GM21381 (cell line): Measurements from ENCODE around the gene HSF5.

Experiments used
- ATAC-seq: cut with Tn5 transposase; IDR thresholded peaks from one replicate; pipeline ENCODE4 v1.9.1; 2021; ENCODE audit warnings: mild to moderate bottlenecking, moderate library complexity; ENCODE audit not compliant: unreplicated experiment

HSF5 gene

DNA sequence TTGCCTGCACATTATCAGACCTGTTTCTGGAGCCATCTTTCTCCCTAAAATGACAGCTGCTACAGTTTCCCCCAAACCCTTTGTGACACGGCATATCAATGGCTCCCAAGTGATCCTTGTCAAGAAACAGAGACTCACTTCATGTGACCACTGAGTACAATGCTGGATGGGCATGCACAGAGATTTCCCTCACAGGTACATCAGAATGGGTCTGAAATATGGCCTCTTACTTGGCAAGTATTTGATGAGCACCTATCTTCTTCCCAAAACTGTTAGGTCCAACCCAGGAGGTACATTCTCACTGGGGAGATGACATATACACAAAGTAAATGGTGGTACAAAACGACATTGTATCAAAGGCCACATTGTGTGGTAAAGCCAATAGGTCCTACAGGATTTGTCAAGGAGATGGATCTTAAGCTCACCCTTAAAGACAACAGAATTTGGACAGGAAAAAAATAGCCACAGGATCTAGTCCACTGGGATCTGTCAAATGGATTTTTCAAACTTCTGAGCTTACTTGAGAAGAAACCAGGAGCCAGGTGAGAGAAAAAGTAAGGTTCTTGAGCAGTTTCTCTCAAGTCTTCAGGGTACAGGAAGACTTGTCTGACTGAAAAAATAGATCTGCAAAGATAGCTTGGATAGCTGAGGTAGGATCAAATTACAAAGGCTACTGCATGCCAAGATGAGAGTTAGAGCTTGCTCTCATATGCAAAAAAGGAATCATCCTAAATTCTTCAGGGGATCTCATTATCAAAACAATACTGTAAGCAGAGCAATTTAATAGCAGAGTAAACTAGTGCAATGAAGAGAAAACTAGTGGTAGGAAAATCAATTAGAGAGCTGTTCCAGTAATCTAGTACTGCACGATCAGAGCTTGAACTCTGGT is 99.7 kb downstream of the HSF5 start:
- no peak for ATAC-seq

DNA sequence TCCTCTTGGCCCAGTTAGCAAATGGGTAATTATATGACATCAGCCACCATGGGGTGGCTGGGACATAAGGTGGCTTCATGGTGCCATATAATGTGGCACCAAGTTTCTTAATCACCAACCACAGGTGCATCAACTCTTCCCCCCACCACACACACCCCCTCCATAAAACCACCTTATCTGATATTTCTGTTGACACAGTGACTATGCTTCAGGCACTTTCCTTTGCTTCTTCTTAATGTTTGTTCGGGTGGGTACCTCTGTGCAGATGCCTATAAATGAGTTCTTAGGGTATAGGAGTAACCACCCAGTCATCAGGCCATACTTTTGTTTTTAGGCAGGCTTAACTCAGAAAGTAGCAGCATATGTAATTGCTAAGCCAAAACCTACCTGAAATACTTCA is 100.4 kb downstream of the HSF5 start:
- no peak for ATAC-seq

DNA sequence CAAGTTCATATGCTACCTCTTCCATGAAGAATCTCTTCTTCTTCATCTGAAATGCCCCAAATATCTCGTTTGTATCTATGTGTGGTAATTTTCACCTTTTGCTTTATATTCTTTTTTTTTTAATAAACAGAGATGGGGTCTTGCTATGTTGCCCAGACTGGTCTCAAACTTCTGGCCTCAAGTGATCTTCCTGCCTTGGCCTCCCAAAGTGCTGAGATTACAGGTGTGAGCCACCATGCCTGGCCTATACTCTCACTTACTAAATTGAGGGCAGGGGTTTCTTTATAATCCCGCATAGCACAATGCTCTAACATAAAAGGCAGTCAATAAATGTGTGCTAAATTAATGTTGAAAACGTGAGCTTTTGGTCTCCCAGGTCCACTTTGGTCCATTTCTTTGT is 101.5 kb downstream of the HSF5 start:
- ATAC-seq = no peak

DNA sequence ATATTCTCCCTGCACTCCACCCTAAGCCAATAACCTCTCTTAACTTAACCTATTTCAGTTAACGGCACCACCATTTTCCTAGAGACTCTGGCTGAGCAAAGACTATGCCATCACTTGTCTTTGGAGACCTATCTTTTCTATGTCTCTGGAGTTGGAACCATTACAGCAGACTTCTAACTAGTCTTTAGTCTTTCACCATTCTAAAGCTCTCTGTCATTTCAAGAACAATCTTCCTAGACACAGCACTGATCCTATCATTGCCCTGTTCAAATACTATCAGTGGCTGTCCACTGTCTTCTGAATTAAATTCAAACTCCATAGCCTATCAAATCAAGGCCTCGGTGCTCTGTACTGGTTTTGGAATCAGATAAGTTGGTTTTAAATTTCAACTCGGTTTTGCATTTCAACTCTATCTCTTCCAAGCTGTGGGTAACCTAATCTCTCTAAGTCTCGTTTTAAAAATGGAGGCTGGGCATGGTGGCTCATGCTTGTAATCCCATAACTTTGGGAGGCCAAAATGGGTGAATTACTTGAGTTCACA is 102.8 kb downstream of the HSF5 start:
- ATAC-seq = no peak

DNA sequence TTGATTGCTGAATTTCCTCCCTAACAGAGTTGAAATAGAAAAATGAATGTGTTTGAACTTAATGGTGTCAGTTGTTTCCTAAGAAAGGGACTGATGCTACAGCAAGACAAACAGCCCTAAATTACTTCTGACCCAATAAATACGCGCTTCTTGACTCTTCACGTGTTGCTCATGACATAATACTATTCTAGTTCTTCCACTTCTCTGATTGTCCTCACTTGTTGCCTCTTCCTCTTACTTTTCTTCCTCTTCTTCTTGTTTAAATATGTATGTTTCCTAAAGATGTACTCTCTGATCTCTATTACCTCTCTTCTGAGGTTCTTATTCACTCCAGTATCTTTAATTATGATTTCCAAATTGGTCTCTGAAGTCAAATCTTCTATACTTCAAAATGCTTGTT is 103.3 kb downstream of the HSF5 start:
- ATAC-seq = no peak

DNA sequence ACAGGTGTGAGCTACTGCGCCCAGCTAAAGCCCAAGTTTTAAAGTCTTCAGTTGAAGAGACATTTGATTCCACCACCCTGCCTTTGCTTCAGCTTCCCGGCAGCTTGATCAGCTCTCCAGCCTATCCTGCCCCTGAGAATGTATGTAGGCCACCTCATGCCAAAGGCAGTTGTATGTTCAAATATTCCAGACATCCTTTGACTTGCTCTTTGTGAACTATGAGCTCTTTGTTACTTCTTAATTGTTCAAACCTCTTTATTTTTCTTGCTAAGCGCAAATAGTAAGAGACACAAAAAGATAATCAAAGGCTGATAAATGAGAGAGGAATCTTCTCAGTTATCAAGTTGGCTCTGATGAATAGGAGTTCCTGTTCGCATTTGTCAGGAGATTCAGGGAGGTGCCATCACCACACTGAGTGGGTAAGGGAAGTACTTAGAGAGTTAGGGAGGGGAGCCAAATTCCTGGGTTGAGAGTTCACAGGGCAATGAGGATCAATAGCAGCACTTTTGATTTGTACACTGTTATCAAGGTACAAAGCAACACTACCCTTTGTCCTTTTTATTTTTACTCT is 104.2 kb downstream of the HSF5 start:
- no peak for ATAC-seq

DNA sequence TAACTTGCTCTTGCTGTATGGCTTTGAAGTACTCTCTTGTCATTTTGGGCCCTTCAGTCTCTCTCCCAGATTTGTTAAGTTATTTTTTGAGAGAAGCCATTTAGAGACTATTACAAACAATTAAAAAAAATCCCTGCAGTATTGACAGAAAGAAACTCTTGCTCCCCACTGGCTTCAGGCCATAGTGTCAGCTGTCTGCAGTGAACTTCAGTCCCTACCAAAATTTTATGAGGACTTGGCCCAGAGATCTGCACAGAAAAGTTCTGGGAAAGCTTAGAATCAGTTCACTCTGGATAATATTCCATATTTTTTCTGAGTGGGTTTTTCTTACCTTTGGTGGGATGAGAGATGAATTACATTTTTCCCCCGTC is 105.4 kb downstream of the HSF5 start:
- ATAC-seq = no peak

DNA sequence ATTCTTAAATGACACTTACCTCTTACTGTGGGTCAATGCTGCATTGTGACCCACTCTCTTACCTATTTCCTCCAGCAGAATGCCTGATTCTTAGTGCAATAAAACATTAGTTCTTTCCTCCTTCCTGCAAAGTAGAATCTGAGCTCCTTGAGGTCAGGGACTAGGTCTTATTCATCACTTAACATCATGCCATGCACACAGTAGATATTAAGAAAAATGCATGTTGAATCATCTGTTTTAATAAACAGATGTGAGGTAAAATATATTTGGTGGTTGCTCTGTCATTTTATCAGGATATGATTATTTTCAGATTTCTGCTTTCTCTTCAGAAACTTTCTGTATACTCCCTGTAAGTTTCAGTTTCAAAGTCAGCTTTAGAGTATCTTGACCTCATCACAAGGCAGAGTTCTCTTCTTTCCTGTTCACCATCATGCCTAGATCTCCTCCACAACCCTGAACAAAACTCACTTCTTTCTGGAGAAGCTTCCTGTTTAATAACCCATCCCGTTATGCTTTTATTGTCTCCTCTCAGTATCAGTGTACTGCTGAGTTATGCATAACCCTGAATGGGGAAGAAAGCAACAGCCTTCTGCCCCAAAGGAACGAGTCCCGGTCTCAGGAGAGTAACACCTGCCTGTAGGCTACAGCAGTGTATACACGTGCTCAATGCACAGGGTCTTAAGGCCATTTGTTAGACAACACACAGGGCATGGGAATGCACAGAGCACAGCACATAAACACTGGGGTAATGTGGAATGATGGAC is 105.9 kb downstream of the HSF5 start:
- ATAC-seq = peak; percentile 66

DNA sequence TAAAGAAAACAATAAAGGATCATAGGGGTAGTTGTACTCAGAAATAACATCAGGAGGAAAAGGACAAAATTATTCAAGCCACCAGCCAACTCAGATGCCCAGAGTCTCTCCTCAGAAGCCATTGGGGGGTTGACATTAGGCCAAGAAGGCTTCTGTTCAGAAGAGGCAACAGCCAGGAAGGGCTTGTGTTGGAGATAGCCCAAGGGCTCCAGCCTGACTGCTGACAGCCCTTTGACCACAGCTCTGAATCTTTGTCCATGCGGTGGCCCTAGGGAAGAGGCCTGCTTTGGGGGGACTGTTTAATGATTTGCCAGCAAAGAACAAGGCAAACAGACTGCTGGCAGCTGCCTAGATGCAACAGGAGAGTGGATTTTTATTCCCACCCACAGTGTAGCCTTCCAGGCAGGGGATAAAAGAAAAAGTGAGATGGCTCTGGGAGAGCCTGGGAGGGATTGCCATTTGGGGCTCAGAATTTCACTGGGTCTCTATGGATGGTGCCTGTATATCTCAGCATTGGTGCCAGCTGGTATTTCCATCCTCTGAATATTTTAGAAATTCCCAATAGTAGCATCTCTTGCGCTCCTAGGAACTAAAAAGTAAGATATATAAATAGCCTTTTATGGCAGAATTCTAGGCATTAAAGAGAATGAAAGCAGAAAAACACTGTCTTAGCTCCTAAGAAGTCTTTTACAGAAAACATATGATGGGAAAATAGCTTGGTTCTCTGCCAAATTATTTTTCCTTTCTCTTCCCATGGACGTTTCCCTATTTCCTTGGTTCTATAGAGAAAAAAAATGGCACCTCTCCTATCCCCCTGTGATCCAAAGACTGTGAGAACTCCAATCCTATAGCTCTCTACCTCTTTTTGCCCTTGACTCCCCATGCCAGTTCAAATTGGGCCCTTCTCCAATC is 106.8 kb downstream of the HSF5 start:
- no peak for ATAC-seq

DNA sequence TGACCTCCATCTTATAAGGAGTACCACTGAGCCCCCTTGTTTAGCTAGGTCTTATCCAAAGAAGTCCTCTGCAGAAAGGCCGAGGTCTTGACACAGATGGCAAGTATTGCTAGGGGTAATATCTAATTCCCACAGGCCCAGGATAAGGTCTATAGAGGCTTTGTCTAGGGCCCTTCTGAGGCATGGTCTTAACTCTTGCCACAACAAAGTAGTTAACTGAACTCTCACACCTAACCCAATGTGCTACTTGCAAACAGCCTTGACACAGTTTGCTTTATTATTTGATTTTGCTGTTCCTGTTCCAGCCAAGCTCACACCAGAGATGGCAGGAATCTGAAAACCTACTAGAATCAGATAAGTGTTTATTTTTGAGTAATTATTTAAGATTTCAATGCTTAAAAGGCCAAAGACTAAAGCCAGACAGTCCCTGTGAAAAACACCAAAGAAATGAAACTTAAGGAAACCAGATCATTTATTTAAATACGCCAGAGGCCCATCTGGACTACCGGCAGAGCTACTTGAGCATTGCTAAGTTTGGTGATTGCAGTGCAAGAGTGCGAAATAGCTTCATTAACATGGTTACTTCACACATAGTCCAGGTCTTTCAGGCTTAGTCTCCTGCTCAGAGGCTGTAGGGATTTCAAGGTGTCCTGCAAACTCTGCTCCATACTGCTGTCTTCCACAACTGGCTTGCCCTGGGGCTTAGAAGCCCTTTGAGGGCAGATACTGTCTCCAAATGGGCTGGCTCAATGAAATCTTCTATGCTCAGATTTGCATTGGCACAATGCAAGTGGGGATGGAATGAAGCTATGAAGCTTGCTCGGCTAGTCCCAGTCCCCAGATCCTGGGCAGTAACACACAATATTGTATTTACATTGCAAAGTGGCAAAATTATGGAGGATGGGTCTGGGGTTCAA is 107.7 kb downstream of the HSF5 start:
- ATAC-seq = no peak

DNA sequence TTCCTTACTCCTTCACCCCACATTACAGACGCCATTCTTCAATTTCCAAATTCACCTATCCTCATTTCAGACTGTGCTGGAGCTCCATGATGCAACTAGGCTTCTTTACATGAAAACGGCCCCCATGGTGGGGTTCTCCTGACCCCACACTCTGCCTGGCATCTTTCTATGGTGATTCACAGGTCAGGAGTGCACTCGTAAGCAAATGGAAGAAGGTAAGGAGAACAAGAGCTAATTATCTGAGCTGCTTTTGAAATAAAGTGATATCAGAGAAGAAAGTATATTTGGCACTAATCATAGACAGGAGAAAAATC is 108.7 kb downstream of the HSF5 start:
- ATAC-seq = no peak

DNA sequence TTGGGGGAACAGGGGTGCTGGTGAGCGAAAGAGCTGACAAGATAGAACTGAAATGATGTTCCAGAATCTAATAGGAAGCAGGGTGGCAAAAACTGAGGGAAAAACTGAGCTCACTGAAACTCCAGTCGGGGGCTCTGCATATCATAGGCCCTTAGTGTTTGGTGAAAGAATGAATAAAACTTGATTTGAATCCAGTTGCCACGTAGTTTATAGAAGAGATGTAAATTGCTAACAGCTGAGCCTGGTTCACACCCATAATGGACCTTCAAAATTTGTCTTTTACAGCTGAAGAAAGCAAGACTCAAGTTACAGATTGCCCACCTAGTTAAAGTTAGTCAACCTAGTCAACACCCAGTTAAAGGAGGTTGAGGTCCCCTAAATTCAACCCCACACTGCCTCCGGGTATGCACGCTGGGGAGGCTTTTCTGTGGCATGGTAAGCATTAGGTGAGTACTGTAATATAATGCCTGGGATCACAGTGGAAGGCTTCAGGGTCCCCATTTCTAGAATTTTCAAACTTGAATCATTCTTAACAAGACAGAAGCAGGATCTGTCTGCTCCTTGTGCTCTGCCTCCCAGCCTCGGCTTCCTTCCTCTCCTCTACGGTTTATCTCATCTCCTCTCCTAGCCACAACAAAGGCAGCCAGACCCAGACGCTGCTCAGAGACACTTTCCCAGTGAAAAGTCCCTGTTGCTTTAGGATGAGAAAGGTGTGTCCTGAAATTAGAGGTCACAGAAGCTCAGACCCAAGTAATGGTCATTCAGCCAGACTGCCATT is 109.3 kb downstream of the HSF5 start:
- ATAC-seq = no peak

DNA sequence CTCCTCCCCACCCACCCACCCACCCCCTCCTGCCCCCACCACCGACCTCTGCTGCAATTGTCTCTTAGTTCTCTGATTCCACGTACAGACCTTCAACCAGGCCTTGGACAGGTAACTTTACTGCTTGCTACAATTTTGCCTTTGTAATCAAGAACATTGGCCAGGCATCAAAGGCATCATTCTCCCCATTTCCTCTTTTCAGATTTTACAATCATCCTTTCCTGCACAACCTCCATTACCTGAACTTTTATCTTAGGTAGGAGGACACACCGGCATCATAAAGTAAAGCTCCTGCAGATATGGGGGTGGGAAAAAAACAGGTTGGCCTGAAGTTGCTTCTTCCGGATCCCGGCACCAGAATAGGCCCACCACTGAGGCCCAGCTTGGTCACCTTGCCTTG is 110.5 kb downstream of the HSF5 start:
- ATAC-seq = no peak

DNA sequence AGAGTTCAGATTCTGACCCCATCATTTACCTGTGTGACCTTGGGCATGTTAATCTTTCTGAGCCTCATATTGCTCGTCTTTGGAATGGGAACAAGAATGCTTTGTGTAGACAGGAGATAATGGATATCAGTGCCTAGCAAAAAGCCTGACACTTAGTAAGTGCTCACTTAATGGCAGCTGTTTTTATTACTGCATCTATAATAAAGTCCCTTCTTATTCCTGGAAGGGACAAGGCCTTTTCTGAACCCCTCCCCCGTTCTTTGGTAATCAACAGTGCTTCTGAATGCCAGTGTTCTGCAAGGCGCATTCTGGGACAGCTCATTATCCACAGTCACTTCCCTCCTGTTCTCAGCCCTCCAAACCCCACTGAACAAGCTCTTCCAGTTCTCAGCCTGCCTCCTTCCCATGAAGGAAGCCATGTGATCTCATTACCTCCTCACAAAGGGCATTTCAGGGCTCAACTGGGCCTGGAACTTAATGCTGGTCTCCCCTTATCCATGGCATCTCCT is 111.1 kb downstream of the HSF5 start:
- no peak for ATAC-seq

DNA sequence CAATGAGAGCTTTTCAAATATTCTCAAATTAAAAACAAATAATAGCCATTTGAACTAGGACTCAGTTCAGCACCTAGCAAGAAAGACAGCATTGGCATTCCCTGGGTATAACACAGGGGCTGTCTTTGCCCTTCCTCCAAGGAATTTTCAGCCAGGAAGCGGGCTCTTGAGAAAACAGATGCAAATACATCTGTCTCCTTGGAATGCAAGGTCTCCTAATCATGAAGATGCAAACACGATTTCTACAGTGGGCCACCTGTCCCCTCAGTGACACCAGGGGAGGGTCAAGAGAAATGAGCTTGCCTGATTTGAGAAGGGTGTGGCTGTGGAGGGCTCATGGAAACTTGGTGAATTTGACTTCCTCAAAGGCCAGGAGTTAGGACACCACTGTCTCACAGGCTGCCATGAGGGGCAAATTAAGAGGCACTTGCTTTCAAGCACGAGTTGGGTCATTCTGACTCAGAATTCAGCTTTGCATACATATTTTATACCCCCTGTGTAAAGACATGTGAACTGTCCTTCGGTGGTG is 111.7 kb downstream of the HSF5 start:
- ATAC-seq = no peak

DNA sequence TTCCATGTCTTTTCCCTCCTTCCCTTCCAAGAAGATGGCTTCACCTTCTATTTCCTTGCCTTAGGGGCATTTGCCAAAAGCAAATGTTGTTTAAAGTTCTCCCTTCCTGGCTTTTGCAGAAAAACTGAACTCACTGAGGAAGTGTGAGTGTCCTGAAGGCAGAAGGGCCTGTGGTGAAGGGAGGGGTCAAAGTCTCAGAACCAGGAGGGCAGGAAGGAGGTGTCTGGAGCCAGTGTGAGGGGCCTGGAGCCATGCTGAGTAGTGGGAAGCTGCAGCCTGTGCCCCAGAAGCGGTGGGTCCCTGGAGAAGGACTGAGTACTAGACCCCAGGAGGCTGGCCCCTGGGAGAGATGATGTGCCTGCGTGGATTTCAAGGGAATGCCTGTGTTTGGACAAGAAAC is 112.4 kb downstream of the HSF5 start:
- no peak for ATAC-seq

DNA sequence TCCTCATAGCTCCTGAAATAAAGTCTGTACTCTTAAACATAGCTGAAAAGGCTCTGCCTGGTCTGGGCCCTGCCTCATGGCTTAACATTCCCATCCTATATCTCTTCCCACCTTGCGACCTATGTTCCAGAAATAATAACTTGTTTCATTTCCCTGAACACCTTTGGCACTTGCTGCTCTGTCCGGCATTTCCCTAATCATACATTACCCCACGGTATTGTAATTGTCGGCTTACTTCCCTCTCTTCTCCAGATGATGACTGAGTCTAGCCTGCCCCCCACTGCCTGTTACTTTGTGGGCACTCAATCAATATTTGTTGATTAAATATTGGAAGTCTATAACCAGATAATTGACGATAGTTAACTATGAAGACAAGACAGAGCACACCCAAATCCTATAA is 113.0 kb downstream of the HSF5 start:
- no peak for ATAC-seq

DNA sequence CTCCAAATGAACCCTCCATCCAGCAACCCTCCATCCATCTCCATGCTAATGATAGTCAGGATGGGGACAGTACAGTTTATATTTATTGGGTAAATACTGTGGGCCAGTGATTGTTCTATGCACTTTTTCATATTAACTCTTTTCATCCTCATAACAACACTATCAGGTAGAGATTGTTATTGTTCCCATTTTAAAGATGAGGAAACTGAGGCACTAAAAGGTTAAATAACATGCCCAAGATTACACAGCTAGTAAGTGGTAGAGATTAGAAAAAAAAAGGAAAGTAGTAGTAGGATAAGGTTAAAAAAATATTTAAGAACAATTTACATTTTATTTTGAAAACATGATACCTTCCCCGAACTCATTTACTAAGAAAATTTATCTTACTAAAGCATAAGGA is 114.3 kb downstream of the HSF5 start:
- no peak for ATAC-seq

DNA sequence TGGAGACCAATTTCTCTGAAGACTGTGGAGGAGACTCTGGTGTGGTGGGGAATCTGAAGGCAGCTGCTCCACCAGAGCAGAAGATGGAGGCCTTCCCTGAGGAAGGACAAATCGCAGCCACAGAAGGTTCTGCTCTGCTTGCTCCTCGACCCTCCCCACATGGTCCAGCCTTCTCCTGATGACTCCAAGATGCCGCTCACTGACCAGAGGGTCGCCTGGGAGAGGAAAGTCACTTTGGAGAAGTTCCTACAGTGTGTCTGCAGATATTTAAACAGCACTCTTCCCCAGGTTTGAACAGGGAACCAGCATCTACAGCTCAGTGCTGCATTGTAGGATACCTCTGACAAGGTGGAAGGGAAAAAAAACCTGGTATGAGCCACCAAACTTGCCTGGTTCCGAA is 115.2 kb downstream of the HSF5 start:
- ATAC-seq = no peak
